ENCODE data around the gene ZNF70.

Gene ZNF70

GRCh38 chr22:23692598-23693291, 58.2 kb downstream of the ZNF70 start:
- DNase-seq (ENCODE audit: low read depth) = no peak

- no peak for DNase-seq (ENCODE audit: low read depth)
Observed at GRCh38 chr22:23691748-23692423, 59.0 kb downstream of the ZNF70 start.

GRCh38 chr22:23690713-23691112, 60.2 kb downstream of the ZNF70 start, which contains the start of gene RGL4:
Gene RGL4 (plus strand): TSS chr22:23691013. CDS start chr22:23692031, 1,018 bp downstream.
- DNase-seq (ENCODE audit: low read depth) = no peak

- DNase-seq (ENCODE audit: low read depth) = no peak
Observed at GRCh38 chr22:23689414-23689813, 61.5 kb downstream of the ZNF70 start.
